Smooth muscle cell (in vitro differentiated cells): ENCODE data around the gene ANO7. TPM values are rescaled to one million over a fixed set of nuclear protein-coding genes. Genes with fewer than 3 reads are reported as not detected.

Source experiments
- DNase-seq: peaks from one replicate; lab custom pipeline; 2025; ENCODE audit not compliant: unreplicated experiment; lab: John Stamatoyannopoulos, UW
- H2AFZ ChIP-seq: fragments of 200-600 bp; sonication (generic); 2 replicates; pipeline ENCODE4 v1.6.0; 2016; ENCODE audit warnings: antibody characterized with exemption, low read depth, mild to moderate bottlenecking
- H3F3A ChIP-seq: fragments of 200-600 bp; sonication (generic); 2 replicates; pipeline ENCODE4 v1.6.0; 2017; ENCODE audit warnings: antibody characterized with exemption, low read depth
- H3K27ac ChIP-seq: fragments of 200-600 bp; sonication (generic); 2 replicates; pipeline ENCODE4 v1.5.1; 2016; ENCODE audit warnings: low read depth, mild to moderate bottlenecking
- H3K27me3 ChIP-seq: fragments of 200-600 bp; sonication (generic); 2 replicates; pipeline ENCODE4 v1.6.1; 2016; ENCODE audit warnings: low read depth, mild to moderate bottlenecking
- H3K36me3 ChIP-seq: fragments of 200-600 bp; sonication (generic); 2 replicates; pipeline ENCODE4 v1.5.1; 2016; ENCODE audit warnings: low read depth
- H3K4me1 ChIP-seq: fragments of 200-600 bp; sonication (generic); 2 replicates; pipeline ENCODE4 v1.5.1; 2016; ENCODE audit warnings: low read depth
- H3K4me2 ChIP-seq: fragments of 200-600 bp; sonication (generic); 2 replicates; pipeline ENCODE4 v1.6.0; 2016; ENCODE audit warnings: mild to moderate bottlenecking
- H3K4me3 ChIP-seq: fragments of 200-600 bp; sonication (generic); 2 replicates; pipeline ENCODE4 v1.5.1; 2016; ENCODE audit warnings: mild to moderate bottlenecking
- H3K79me2 ChIP-seq: fragments of 200-600 bp; sonication (generic); 2 replicates; pipeline ENCODE4 v1.6.0; 2016; ENCODE audit warnings: low read depth, mild to moderate bottlenecking
- H3K9ac ChIP-seq: fragments of 200-600 bp; sonication (generic); 2 replicates; pipeline ENCODE4 v1.6.0; 2016; ENCODE audit warnings: low read depth
- H3K9me3 ChIP-seq: fragments of 200-600 bp; sonication (generic); replicated peaks from 2 replicates; pipeline ENCODE4 v1.5.1; 2016; ENCODE audit warnings: low read depth
- H4K20me1 ChIP-seq: fragments of 200-600 bp; sonication (generic); 2 replicates; pipeline ENCODE4 v1.6.0; 2016; ENCODE audit warnings: low read depth
- CTCF ChIP-seq: fragments of 200-600 bp; sonication (generic); IDR thresholded peaks from 2 replicates; pipeline ENCODE4 v1.5.1; 2017; ENCODE audit warnings: borderline replicate concordance, mild to moderate bottlenecking, antibody characterized with exemption; ENCODE audit not compliant: insufficient read depth, poor library complexity, severe bottlenecking
- WGBS: methylation state at CpG from one replicate; pipeline ENCODE4 v1.1.7; 2016; ENCODE audit warnings: low lambda C conversion rate; 5-methylcytosine and 5-hydroxymethylcytosine counted together
- polyA plus RNA-seq: library from polyadenylated mRNA; unstranded; fragments of >200 nt; fragmentation: Nextera tagmentation; extraction: Ambion mirVana; gene quantifications from 2 replicates; pipeline ENCODE4 v1.2.1, GENCODE V29; 2016
- total RNA-seq: library from RNA; depleted of rRNA; stranded (reverse); fragments of >200 nt; gene quantifications from 2 replicates; pipeline ENCODE4 v1.2.3, GENCODE V29; 2014

The ANO7 gene
- total and polyA plus RNA-seq, 2 experiments from 2014 or later: 1.3 to 1.4 TPM

GRCh38 chr2:241232736-241233575 lies 44.5 kb downstream of the ANO7 start:
- Histone ChIP-seq H3K36me3 (peaks cover 15% of the 10 kb centered on the region), H3K79me2 (peaks cover 21% of the 10 kb centered on the region), H3K27me3 (no peaks in the 10 kb centered on the region), H3F3A (peaks cover 59% of the 10 kb centered on the region), H3K4me1 (no peaks in the 10 kb centered on the region), H3K4me2 (no peak overlapping the region), H3K27ac (no peak overlapping the region), H3K9ac (no peak overlapping the region), H2AFZ (no peak overlapping the region), H4K20me1 (peaks cover 100% of the 10 kb centered on the region), H3K9me3 (no peaks in the 10 kb centered on the region), H3K4me3 (no peak overlapping the region)
- DNase-seq: no peak
- WGBS: 94% methylated on average over 13 of the region's 13 CpGs
- no peak for TF ChIP-seq CTCF

GRCh38 chr2:241234066-241234790 lies 45.8 kb downstream of the ANO7 start:
- peaks cover 100% of the 10 kb centered on the region for H4K20me1 ChIP-seq
- no peak overlapping the region for H3K4me2 ChIP-seq
- no peak overlapping the region for H3K9ac ChIP-seq
- no peak for TF ChIP-seq CTCF
- peaks cover 50% of the 10 kb centered on the region for H3F3A ChIP-seq
- peaks cover 20% of the 10 kb centered on the region for H3K36me3 ChIP-seq
- DNase-seq: no peak
- no peak overlapping the region for H3K4me3 ChIP-seq
- H3K27ac ChIP-seq: no peak overlapping the region
- no peaks in the 10 kb centered on the region for H3K27me3 ChIP-seq
- H3K4me1 ChIP-seq: no peaks in the 10 kb centered on the region
- WGBS: 93% methylated on average over 21 of the region's 21 CpGs
- peaks cover 34% of the 10 kb centered on the region for H3K79me2 ChIP-seq
- H2AFZ ChIP-seq: no peak overlapping the region
- no peaks in the 10 kb centered on the region for H3K9me3 ChIP-seq

- Histone ChIP-seq H3K9ac (no peak overlapping the region), H3F3A (peaks cover 46% of the 10 kb centered on the region), H3K27me3 (no peaks in the 10 kb centered on the region), H4K20me1 (peaks cover 100% of the 10 kb centered on the region), H3K4me3 (no peak overlapping the region), H3K79me2 (peaks cover 37% of the 10 kb centered on the region), H3K4me1 (no peaks in the 10 kb centered on the region), H2AFZ (no peak overlapping the region), H3K27ac (peak overlapping the region; percentile 12), H3K4me2 (no peak overlapping the region), H3K9me3 (no peaks in the 10 kb centered on the region), H3K36me3 (peaks cover 20% of the 10 kb centered on the region)
- TF ChIP-seq CTCF: no peak
- no peak for DNase-seq
- 93% methylated on average over 26 of the region's 26 CpGs for WGBS
Measured at GRCh38 chr2:241234962-241235740, 46.7 kb downstream of the ANO7 start.
